HepG2 (cell line): ENCODE data around the gene C1QL4. TPM values are rescaled to one million over a fixed set of nuclear protein-coding genes. Genes with fewer than 3 reads are reported as not detected.

ENCODE experiments used
- HOXA3 ChIP-seq: sonication (generic); formaldehyde crosslinking; IDR thresholded peaks from 2 replicates; pipeline ENCODE4 v1.5.0; 2020; ENCODE audit warnings: missing genetic modification reagents
- PHF21A ChIP-seq: sonication (generic); formaldehyde crosslinking; IDR thresholded peaks from 2 replicates; pipeline ENCODE4 v1.5.0; 2020; ENCODE audit warnings: mild to moderate bottlenecking, missing genetic modification reagents
- SRSF1 ChIP-seq: fragments of 200-400 bp; formaldehyde crosslinking; optimal IDR thresholded peaks from 2 replicates; pipeline ENCODE3; 2017; ENCODE audit warnings: mild to moderate bottlenecking, low read depth, low read length, moderate library complexity
- ZEB1 ChIP-seq: IDR thresholded peaks from 2 replicates; pipeline ENCODE4 v1.6.1; 2012; ENCODE audit warnings: mild to moderate bottlenecking, low read depth, inconsistent platforms; ENCODE audit not compliant: insufficient replicate concordance
- ZNF121 ChIP-seq: sonication (generic); formaldehyde crosslinking; IDR thresholded peaks from 2 replicates; pipeline ENCODE4 v1.5.0; 2020; ENCODE audit warnings: mild to moderate bottlenecking, missing genetic modification reagents
- ZNF138 ChIP-seq: sonication (generic); formaldehyde crosslinking; IDR thresholded peaks from 2 replicates; pipeline ENCODE4 v1.5.0; 2020; ENCODE audit warnings: mild to moderate bottlenecking, low read depth, missing genetic modification reagents
- ZNF569 ChIP-seq: sonication (generic); formaldehyde crosslinking; IDR thresholded peaks from 2 replicates; pipeline ENCODE4 v1.5.0; 2020; ENCODE audit warnings: mild to moderate bottlenecking, missing genetic modification reagents, moderate library complexity, borderline replicate concordance
- ZNF598 ChIP-seq: sonication (generic); formaldehyde crosslinking; IDR thresholded peaks from 2 replicates; pipeline ENCODE4 v1.5.1; 2020; ENCODE audit warnings: mild to moderate bottlenecking, missing genetic modification reagents, borderline replicate concordance
- ZNF709 ChIP-seq: sonication (generic); formaldehyde crosslinking; IDR thresholded peaks from 2 replicates; pipeline ENCODE4 v1.5.0; 2020; ENCODE audit warnings: mild to moderate bottlenecking, missing genetic modification reagents
- ZSCAN21 ChIP-seq: sonication (generic); formaldehyde crosslinking; IDR thresholded peaks from 2 replicates; pipeline ENCODE4 v1.8.0; 2022; ENCODE audit warnings: mild to moderate bottlenecking, missing genetic modification reagents, moderate library complexity, borderline replicate concordance
- ZSCAN31 ChIP-seq: sonication (generic); formaldehyde crosslinking; IDR thresholded peaks from 2 replicates; pipeline ENCODE4 v1.5.0; 2020; ENCODE audit warnings: low read depth, mild to moderate bottlenecking, missing genetic modification reagents
- polyA plus RNA-seq, 8 experiments: library from polyadenylated mRNA; depleted of rRNA in 3 of 8; stranded (reverse) in 7 of 8; unstranded in 1 of 8; fragments of >200 nt; fragmentation: Illumina TruSeq in 4 of 8; extraction: Trizol in 4 of 8; gene quantifications; 2 replicates each; pipeline versions ENCODE4 v1.2.1 to v1.2.3, GENCODE V29; 2011 to 2016; ENCODE audit warnings: low read depth in 4 of 8, missing spikeins in 1 of 8, mixed read lengths in 1 of 8; ENCODE audit not compliant: insufficient read depth in 1 of 8
- total RNA-seq, 5 experiments: library from RNA; depleted of rRNA; stranded (reverse); fragments of >200 nt; fragmentation: Illumina TruSeq; extraction: Trizol; gene quantifications; 2 replicates each; pipeline ENCODE4 v1.2.3, GENCODE V29; 2016; ENCODE audit warnings: low read depth in 1 of 5
- TF ChIP-seq, protein P1 (sequence below): sonication (generic); formaldehyde crosslinking; IDR thresholded peaks from 2 replicates; pipeline ENCODE4 v1.5.0; 2020; ENCODE audit warnings: missing genetic modification reagents
- TF ChIP-seq, protein P2 (sequence below): sonication (generic); formaldehyde crosslinking; IDR thresholded peaks from 2 replicates; pipeline ENCODE4 v1.8.1; 2023; ENCODE audit warnings: mild to moderate bottlenecking, moderate library complexity, missing genetic modification reagents
- TF ChIP-seq, protein P3 (sequence below): sonication (generic); formaldehyde crosslinking; IDR thresholded peaks from 2 replicates; pipeline ENCODE4 v1.8.0; 2022; ENCODE audit warnings: mild to moderate bottlenecking, missing genetic modification reagents; ENCODE audit not compliant: insufficient replicate concordance
- TF ChIP-seq, protein P4 (sequence below): sonication (generic); formaldehyde crosslinking; IDR thresholded peaks from 2 replicates; pipeline ENCODE4 v1.8.0; 2022; ENCODE audit warnings: mild to moderate bottlenecking, missing genetic modification reagents
- TF ChIP-seq, protein P5 (sequence below): sonication (generic); formaldehyde crosslinking; IDR thresholded peaks from 2 replicates; pipeline ENCODE4 v1.5.1; 2020; ENCODE audit warnings: missing genetic modification reagents, mild to moderate bottlenecking, borderline replicate concordance

Gene C1QL4
- total and polyA plus RNA-seq, 2 of the 13 experiments (the other 11 are each of a cell fraction or from before 2014, with no cell fraction given): 0.03 TPM; not detected in 1

DNA sequence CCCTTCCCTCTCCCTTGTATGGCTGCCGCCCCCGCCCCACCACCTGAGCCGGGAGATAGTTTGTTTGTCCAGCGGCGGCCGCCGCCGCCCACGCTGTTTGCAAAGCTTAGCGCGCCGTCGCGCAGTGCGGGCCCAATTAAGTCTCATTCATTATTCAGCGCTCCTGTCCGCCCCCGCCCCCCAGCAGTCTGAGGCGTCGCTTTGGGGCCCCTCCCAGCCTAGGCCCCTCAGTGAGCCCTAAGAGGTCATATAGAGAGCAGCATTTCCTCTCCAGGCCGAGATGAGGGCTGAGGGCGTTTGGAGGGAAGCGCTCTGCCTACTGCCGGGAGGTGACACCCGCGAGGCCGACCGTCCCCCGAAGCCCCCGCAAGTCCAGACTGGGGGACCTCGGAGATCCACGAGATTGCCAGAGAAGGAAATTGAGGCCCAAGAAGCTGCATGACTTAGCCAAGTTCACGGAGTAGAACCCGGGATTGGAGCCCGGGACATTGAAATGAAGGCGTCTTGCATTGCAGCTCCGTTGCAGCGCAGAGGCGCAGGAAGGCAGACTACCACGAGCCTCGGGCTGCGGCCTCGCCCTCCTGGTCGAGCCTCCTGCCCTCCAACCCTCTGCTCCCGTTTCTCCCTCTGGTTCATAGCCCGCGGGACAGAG is 9.8 kb upstream of the C1QL4 start, which contains the start of gene DNAJC22 (continued):
- TF ChIP-seq, protein P1, sequence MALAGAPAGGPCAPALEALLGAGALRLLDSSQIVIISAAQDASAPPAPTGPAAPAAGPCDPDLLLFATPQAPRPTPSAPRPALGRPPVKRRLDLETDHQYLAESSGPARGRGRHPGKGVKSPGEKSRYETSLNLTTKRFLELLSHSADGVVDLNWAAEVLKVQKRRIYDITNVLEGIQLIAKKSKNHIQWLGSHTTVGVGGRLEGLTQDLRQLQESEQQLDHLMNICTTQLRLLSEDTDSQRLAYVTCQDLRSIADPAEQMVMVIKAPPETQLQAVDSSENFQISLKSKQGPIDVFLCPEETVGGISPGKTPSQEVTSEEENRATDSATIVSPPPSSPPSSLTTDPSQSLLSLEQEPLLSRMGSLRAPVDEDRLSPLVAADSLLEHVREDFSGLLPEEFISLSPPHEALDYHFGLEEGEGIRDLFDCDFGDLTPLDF (CRISPR knock-in tag): no peak
- TF ChIP-seq ZNF121: peak; percentile 73
- TF ChIP-seq, protein P2, sequence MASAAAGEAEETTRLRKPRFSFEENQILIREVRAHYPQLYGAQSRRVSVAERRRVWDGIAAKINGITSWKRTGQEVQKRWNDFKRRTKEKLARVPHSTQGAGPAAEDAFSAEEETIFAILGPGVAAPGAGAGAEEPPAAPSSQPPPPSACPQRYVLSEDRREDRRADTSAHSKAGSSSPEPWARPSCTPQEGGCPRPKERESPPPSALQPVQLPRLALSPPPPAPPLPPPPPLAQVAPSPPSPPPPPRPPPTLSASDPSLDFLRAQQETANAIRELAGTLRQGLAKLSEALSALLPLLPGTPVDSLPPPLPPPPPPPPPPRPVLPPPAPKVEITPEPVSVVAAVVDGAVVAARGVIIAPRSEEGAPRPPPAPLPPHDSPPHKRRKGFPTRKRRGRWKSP (CRISPR knock-in tag): peak; percentile 85
- TF ChIP-seq ZNF598 (CRISPR knock-in tag): peak; percentile 7; the same call in 1 of the 2 replicates
- peak; percentile 24; the same call in 1 of the 2 replicates for TF ChIP-seq PHF21A (CRISPR knock-in tag)
- no peak for TF ChIP-seq ZNF569 (CRISPR knock-in tag)
- TF ChIP-seq, protein P3, sequence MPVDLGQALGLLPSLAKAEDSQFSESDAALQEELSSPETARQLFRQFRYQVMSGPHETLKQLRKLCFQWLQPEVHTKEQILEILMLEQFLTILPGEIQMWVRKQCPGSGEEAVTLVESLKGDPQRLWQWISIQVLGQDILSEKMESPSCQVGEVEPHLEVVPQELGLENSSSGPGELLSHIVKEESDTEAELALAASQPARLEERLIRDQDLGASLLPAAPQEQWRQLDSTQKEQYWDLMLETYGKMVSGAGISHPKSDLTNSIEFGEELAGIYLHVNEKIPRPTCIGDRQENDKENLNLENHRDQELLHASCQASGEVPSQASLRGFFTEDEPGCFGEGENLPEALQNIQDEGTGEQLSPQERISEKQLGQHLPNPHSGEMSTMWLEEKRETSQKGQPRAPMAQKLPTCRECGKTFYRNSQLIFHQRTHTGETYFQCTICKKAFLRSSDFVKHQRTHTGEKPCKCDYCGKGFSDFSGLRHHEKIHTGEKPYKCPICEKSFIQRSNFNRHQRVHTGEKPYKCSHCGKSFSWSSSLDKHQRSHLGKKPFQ (CRISPR knock-in tag): peak; percentile 55
- no peak for TF ChIP-seq SRSF1
- TF ChIP-seq, protein P4, sequence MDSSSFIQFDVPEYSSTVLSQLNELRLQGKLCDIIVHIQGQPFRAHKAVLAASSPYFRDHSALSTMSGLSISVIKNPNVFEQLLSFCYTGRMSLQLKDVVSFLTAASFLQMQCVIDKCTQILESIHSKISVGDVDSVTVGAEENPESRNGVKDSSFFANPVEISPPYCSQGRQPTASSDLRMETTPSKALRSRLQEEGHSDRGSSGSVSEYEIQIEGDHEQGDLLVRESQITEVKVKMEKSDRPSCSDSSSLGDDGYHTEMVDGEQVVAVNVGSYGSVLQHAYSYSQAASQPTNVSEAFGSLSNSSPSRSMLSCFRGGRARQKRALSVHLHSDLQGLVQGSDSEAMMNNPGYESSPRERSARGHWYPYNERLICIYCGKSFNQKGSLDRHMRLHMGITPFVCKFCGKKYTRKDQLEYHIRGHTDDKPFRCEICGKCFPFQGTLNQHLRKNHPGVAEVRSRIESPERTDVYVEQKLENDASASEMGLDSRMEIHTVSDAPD (CRISPR knock-in tag): no peak
- TF ChIP-seq ZSCAN31 (CRISPR knock-in tag): no peak
- TF ChIP-seq ZNF138 (CRISPR knock-in tag): peak; percentile 59; the same call in 1 of the 2 replicates
- TF ChIP-seq ZEB1: no peak
- no peak for TF ChIP-seq ZNF709 (CRISPR knock-in tag)
- peak; percentile 29; the same call in 1 of the 2 replicates for TF ChIP-seq ZSCAN21 (CRISPR knock-in tag)
- TF ChIP-seq, protein P5, sequence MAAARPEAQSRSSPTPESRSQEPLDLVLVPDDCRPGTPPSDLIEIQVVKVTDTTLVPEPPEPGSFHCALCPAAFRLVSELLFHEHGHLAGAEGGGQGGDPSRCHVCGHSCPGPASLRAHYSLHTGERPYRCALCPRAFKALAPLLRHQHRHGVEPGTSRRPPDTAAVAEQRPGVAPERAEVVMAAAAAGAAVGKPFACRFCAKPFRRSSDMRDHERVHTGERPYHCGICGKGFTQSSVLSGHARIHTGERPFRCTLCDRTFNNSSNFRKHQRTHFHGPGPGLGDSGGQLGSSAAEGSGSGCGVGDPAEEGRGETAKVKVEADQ: 0 out of 2 replicates have a peak, but pooled peaks have one; percentile 18
- peak; percentile 30; the same call in 1 of the 2 replicates for TF ChIP-seq HOXA3 (CRISPR knock-in tag)
